Mesenchymal stem cell (in vitro differentiated cells and primary cell): ENCODE results near the gene TAF9.
"Not testable (repeated sequence)": the region's sequence is repeated elsewhere in the genome, so short reads cannot be mapped to it uniquely, and the experiment has no call there.

Experiments used
- DNase-seq: peaks from one replicate; pipeline ENCODE4 v3.0.0-alpha.2; 2013
- H2AFZ ChIP-seq: one replicate; pipeline ENCODE4 v1.6.1; 2013; ENCODE audit warnings: low read depth, mild to moderate bottlenecking, control low read depth, inconsistent platforms, low read length, moderate library complexity
- H2AK5ac ChIP-seq: 2 replicates; pipeline ENCODE4 v1.6.1; 2013; ENCODE audit warnings: low read length, moderate library complexity, mild to moderate bottlenecking, inconsistent platforms; ENCODE audit not compliant: severe bottlenecking
- H2BK120ac ChIP-seq: one replicate; pipeline ENCODE4 v1.6.1; 2013; ENCODE audit warnings: low read depth, mild to moderate bottlenecking, inconsistent platforms, low read length, moderate library complexity
- H2BK12ac ChIP-seq, 2 experiments: one replicate each; pipeline ENCODE4 v1.6.1; 2013; ENCODE audit warnings: inconsistent platforms in 2 of 2, low read length in 2 of 2, mild to moderate bottlenecking in 2 of 2, moderate library complexity in 2 of 2, control low read depth in 1 of 2
- H2BK15ac ChIP-seq: one replicate; pipeline ENCODE4 v1.6.1; 2013; ENCODE audit warnings: mild to moderate bottlenecking, low read depth, inconsistent platforms; ENCODE audit not compliant: poor library complexity, severe bottlenecking
- H2BK5ac ChIP-seq: 2 replicates; pipeline ENCODE4 v1.6.1; 2013; ENCODE audit warnings: low read depth, mild to moderate bottlenecking, low read length, control low read depth, inconsistent platforms; ENCODE audit not compliant: poor library complexity, severe bottlenecking
- H3K14ac ChIP-seq, 2 experiments: one replicate each; pipeline ENCODE4 v1.6.1; 2013; ENCODE audit warnings: inconsistent platforms in 2 of 2, low read length in 2 of 2, control low read depth in 1 of 2, mild to moderate bottlenecking in 1 of 2, moderate library complexity in 1 of 2
- H3K18ac ChIP-seq, 2 experiments: one replicate each; pipeline ENCODE4 v1.6.1; 2013; ENCODE audit warnings: inconsistent platforms in 2 of 2, low read length in 2 of 2, control low read depth in 1 of 2, low read depth in 1 of 2, mild to moderate bottlenecking in 1 of 2
- H3K23ac ChIP-seq, 2 experiments: one replicate each; pipeline ENCODE4 v1.6.1; 2013; ENCODE audit warnings: inconsistent platforms in 2 of 2, low read length in 2 of 2, mild to moderate bottlenecking in 2 of 2, moderate library complexity in 2 of 2, control low read depth in 1 of 2
- H3K27ac ChIP-seq: 2 replicates; pipeline ENCODE4 v1.5.1; 2013; ENCODE audit warnings: mild to moderate bottlenecking, moderate library complexity, low read length, control low read depth, inconsistent platforms; ENCODE audit not compliant: poor library complexity, severe bottlenecking
- H3K27me3 ChIP-seq, 2 experiments: 2 replicates each; pipeline versions ENCODE4 v1.6.1 to v1.7.0; 2013; ENCODE audit warnings: low read length in 2 of 2, mild to moderate bottlenecking in 2 of 2, moderate library complexity in 2 of 2, control low read depth in 1 of 2, inconsistent platforms in 1 of 2; ENCODE audit not compliant: control insufficient read depth in 1 of 2, insufficient read depth in 1 of 2
- H3K36me3 ChIP-seq, 2 experiments: 2 replicates each; pipeline versions ENCODE4 v1.6.1 to v1.7.0; 2013; ENCODE audit warnings: low read length in 2 of 2, control low read depth in 1 of 2, inconsistent platforms in 1 of 2, low read depth in 1 of 2, mild to moderate bottlenecking in 1 of 2; ENCODE audit not compliant: insufficient read depth in 2 of 2, control insufficient read depth in 1 of 2
- H3K4ac ChIP-seq, 2 experiments: one replicate each; pipeline ENCODE4 v1.6.1; 2013; ENCODE audit warnings: inconsistent platforms in 2 of 2, low read length in 2 of 2, mild to moderate bottlenecking in 2 of 2, moderate library complexity in 2 of 2, control low read depth in 1 of 2, low read depth in 1 of 2
- H3K4me1 ChIP-seq: 2 replicates; pipeline ENCODE4 v1.6.1; 2013; ENCODE audit warnings: low read depth, low read length, control low read depth; ENCODE audit not compliant: control insufficient read depth, insufficient read depth
- H3K4me2 ChIP-seq: 2 replicates; pipeline ENCODE4 v1.6.1; 2013; ENCODE audit warnings: low read length, mild to moderate bottlenecking, inconsistent platforms; ENCODE audit not compliant: poor library complexity, severe bottlenecking
- H3K4me3 ChIP-seq, 2 experiments: 2 replicates each; pipeline versions ENCODE4 v1.5.1 to v1.7.0; 2013; ENCODE audit warnings: low read length in 2 of 2, mild to moderate bottlenecking in 2 of 2, control low read depth in 1 of 2, low read depth in 1 of 2; ENCODE audit not compliant: insufficient read depth in 1 of 2
- H3K79me1 ChIP-seq: replicated peaks from 2 replicates; pipeline ENCODE4 v1.6.1; 2013; ENCODE audit warnings: mild to moderate bottlenecking, control low read depth, low read length, inconsistent platforms; ENCODE audit not compliant: poor library complexity, severe bottlenecking
- H3K9ac ChIP-seq: 2 replicates; pipeline ENCODE4 v1.7.0; 2013; ENCODE audit warnings: mild to moderate bottlenecking, low read length, moderate library complexity
- H3K9me3 ChIP-seq: 2 replicates; pipeline ENCODE4 v1.7.0; 2013; ENCODE audit warnings: mild to moderate bottlenecking, low read length; ENCODE audit not compliant: control insufficient read depth
- H4K8ac ChIP-seq: one replicate; pipeline ENCODE4 v1.6.1; 2013; ENCODE audit warnings: inconsistent platforms, mild to moderate bottlenecking, low read length, moderate library complexity
- H4K91ac ChIP-seq: one replicate; pipeline ENCODE4 v1.6.1; 2013; ENCODE audit warnings: mild to moderate bottlenecking, low read length, inconsistent platforms
- WGBS: methylation state at CpG from one replicate; pipeline ENCODE4 v1.1.7; 2013; ENCODE audit warnings: mixed read lengths; 5-methylcytosine and 5-hydroxymethylcytosine counted together

The TAF9 gene

DNA sequence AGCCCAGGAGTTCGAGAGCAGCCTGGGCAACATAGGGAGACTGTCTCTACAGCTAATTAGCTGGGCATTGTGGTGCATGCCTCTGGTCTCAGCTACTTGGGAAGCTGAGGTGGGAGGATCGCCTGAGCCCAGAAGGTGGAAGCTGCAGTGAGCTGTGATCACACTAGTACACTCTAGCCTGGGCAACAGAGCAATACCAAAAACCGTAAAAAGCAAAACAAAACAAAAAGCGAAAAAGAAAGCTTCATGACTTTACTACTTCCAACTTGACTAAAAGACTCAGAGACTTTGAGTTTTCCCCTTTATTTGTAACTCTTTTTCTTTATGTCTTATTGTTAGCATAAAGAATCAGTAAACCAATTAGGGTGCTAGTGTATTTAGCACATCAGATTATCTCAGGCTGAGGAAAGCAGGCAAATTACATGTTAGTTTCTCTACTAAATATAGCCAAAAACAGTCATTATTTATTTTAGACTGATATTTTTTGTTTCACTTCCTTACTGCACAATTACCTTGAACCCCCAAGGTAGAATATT lies 5.7 kb upstream of the TAF9 start:
- 98% methylated on average over 2 of the region's 4 CpGs for WGBS

DNA sequence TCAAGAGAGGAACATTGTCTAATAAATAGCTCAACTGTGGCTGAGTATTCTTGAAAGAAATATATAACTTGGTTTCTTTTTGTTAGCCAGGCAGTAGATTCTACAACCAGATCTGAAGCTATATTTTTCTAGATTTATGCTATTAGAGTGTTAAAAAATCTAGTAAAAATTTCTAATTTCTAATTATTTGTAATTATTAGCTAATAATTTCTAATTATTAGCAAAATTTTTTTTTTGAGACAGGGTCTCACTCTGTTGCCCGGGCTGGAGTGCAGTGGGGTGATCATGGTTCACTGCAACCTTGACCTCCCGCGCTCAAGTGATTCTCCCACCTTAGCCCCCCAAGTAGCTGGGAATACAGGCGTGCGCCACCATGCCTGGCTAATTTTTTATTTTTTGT lies 3.1 kb upstream of the TAF9 start:
- 96% methylated on average over 3 of the region's 5 CpGs for WGBS
- H3K4me1 ChIP-seq = peaks cover 4% of the 10 kb centered on the region

More for the DNA sequence above, 5.7 kb upstream of the TAF9 start:
- no peak overlapping the region for H3K18ac ChIP-seq
- H3K9ac ChIP-seq = no peak overlapping the region
- H2BK12ac ChIP-seq = no peak overlapping the region
- H3K27ac ChIP-seq = no peak overlapping the region
- H2BK5ac ChIP-seq = no peak overlapping the region
- H4K91ac ChIP-seq = no peak overlapping the region
- no peak overlapping the region for H3K4me2 ChIP-seq
- H3K79me1 ChIP-seq = peaks cover 11% of the 10 kb centered on the region
- H2AFZ ChIP-seq = no peak overlapping the region
- no peak overlapping the region for H3K4ac ChIP-seq
- no peak overlapping the region for H2BK15ac ChIP-seq
- no peak overlapping the region for H3K14ac ChIP-seq
- no peak overlapping the region for H3K23ac ChIP-seq
- H2AK5ac ChIP-seq = no peak overlapping the region
- H2BK120ac ChIP-seq = no peak overlapping the region
- no peaks in the 10 kb centered on the region for H3K4me1 ChIP-seq
- no peaks in the 10 kb centered on the region for H3K9me3 ChIP-seq
- H4K8ac ChIP-seq = no peak overlapping the region
- no peaks in the 10 kb centered on the region for H3K27me3 ChIP-seq
- no peak for DNase-seq
- no peak overlapping the region for H3K4me3 ChIP-seq
- H3K36me3 ChIP-seq = peaks cover 7 to 49% of the 10 kb centered on the region in 2 experiments

DNA sequence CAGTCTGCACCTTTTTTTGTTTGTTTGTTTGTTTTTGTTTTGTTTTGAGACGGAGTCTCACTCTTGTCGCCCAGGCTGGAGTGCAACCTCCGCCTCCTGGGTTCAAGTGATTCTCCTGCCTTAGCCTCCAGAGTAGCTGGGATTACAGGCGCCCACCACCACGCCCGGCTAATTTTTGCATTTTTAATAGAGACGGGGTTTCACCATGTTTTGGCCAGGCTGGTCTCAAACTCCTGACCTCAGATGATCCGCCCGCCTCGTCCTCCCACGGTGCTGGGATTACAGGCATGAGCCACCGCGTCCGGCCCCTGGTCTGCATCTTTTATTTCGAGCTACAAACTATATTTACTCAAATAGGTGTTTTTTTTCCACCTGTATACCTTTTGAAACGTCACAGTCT lies 1.0 kb upstream of the TAF9 start:
- not testable (repeated sequence) for H2AFZ ChIP-seq, H3K79me1 ChIP-seq, H2BK15ac ChIP-seq, H3K4me1 ChIP-seq, H3K9me3 ChIP-seq, H3K27me3 ChIP-seq, DNase-seq, H3K14ac ChIP-seq, H2BK12ac ChIP-seq, H4K91ac ChIP-seq, H4K8ac ChIP-seq, H3K18ac ChIP-seq, H3K27ac ChIP-seq, H2BK120ac ChIP-seq, H3K23ac ChIP-seq
- peak overlapping the region; percentile 82 to 86 for H3K4me3 ChIP-seq
- peak overlapping the region; percentile 100 for H3K9ac ChIP-seq
- H3K36me3 ChIP-seq = peaks cover 8 to 33% of the 10 kb centered on the region in 2 experiments
- H2BK5ac ChIP-seq = peak overlapping the region; percentile 31
- H3K4ac ChIP-seq = peak overlapping the region in 1 of 2 experiments; percentile 6
- peak overlapping the region; percentile 42 for H2AK5ac ChIP-seq
- 2% methylated on average over 14 of the region's 16 CpGs for WGBS
- H3K4me2 ChIP-seq = peak overlapping the region; percentile 87

More for the DNA sequence above, 3.1 kb upstream of the TAF9 start:
- peak overlapping the region; percentile 47 for H3K9ac ChIP-seq
- no peaks in the 10 kb centered on the region for H3K9me3 ChIP-seq
- peaks cover 4 to 33% of the 10 kb centered on the region in 2 experiments for H3K36me3 ChIP-seq
- H2BK5ac ChIP-seq = no peak overlapping the region
- H3K79me1 ChIP-seq = peaks cover 7% of the 10 kb centered on the region
- no peaks in the 10 kb centered on the region for H3K27me3 ChIP-seq
- no peak overlapping the region for H3K4me3 ChIP-seq
- H2BK120ac ChIP-seq = no peak overlapping the region
- no peak overlapping the region for H3K4ac ChIP-seq
- H3K4me2 ChIP-seq = no peak overlapping the region
- no peak overlapping the region for H3K14ac ChIP-seq
- no peak overlapping the region for H2AK5ac ChIP-seq
- H3K23ac ChIP-seq = no peak overlapping the region
- H4K8ac ChIP-seq = no peak overlapping the region
- no peak overlapping the region for H2AFZ ChIP-seq
- DNase-seq = no peak
- H4K91ac ChIP-seq = no peak overlapping the region
- H2BK15ac ChIP-seq = no peak overlapping the region
- no peak overlapping the region for H3K27ac ChIP-seq
- H3K18ac ChIP-seq = no peak overlapping the region
- no peak overlapping the region for H2BK12ac ChIP-seq

DNA sequence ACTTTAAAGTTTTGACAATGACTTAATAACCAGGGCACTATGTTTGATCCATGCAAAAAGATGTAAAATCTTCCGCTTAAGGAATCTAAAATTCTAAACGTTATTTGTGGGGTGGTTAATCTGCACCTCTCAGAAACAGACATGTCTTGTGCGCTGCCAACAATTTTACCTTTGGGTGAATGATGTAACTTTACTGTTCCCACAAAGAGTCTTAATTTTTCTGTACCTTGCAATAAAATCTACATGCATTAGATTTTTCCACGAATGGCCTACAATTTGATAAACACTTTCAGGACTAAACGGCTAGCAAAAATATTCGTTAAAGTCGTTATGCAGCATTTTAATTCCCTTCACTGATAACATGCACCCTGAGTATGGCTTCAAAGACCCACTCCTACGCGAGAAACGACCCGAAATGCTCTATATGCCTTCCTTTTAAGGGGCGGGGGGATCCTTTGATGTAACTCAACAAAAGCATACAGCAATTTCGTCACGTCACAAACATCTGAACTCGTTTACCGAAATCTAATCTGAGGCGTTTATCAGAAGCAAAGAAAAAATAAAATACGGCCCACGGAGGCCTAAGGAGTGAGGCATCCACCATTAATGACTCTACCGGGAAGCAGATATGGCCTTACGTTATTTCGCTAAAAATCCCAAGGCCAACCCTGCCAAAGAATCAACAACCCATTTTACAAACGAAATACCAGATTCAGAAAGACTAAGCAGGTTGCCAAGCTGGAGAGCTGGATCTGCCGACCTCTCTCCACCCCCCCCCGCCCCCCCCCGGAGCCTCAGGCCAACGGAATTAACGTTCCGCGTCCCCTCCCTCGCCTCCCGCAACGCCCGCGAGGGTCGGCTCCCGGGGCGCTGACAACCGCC lies 621 bp downstream of the TAF9 start:
- Histone ChIP-seq H2AK5ac (peak overlapping the region; percentile 81), H2BK120ac (peak overlapping the region; percentile 97), H3K27me3 (no peaks in the 10 kb centered on the region), H2AFZ (peak overlapping the region; percentile 82), H3K4me3 (peak overlapping the region; percentile 82 to 86), H3K36me3 (peaks cover 9 to 32% of the 10 kb centered on the region in 2 experiments), H4K8ac (peak overlapping the region; percentile 98), H3K27ac (peak overlapping the region; percentile 84), H3K14ac (peak overlapping the region in 1 of 2 experiments; percentile 60), H2BK12ac (no peak overlapping the region), H3K4me2 (peak overlapping the region; percentile 65), H2BK15ac (no peak overlapping the region), H3K4ac (peak overlapping the region; percentile 71 to 85), H3K79me1 (peaks cover 5% of the 10 kb centered on the region), H4K91ac (peak overlapping the region; percentile 96), H2BK5ac (peak overlapping the region; percentile 99), H3K23ac (no peak overlapping the region), H3K18ac (peak overlapping the region; percentile 88 to 96), H3K9me3 (no peaks in the 10 kb centered on the region), H3K9ac (peak overlapping the region; percentile 100), H3K4me1 (peaks cover 4% of the 10 kb centered on the region)
- peak; percentile 69 for DNase-seq
- WGBS = under 1% methylated on average over 34 of the region's 39 CpGs
